ENCODE results near the gene BCL2.

BCL2 gene

GRCh38 chr18:63224630-63225029, 94.9 kb downstream of the BCL2 start:
- TF ChIP-seq SNAI2 (CRISPR knock-in tag; IDR thresholded peaks at IDR 0.05): no peak
- TF ChIP-seq GLIS3 (CRISPR knock-in tag; IDR thresholded peaks at IDR 0.05): no peak
- TF ChIP-seq, protein P1, sequence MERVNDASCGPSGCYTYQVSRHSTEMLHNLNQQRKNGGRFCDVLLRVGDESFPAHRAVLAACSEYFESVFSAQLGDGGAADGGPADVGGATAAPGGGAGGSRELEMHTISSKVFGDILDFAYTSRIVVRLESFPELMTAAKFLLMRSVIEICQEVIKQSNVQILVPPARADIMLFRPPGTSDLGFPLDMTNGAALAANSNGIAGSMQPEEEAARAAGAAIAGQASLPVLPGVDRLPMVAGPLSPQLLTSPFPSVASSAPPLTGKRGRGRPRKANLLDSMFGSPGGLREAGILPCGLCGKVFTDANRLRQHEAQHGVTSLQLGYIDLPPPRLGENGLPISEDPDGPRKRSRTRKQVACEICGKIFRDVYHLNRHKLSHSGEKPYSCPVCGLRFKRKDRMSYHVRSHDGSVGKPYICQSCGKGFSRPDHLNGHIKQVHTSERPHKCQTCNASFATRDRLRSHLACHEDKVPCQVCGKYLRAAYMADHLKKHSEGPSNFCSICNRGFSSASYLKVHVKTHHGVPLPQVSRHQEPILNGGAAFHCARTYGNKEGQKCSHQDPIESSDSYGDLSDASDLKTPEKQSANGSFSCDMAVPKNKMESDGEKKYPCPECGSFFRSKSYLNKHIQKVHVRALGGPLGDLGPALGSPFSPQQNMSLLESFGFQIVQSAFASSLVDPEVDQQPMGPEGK (CRISPR knock-in tag; IDR thresholded peaks at IDR 0.05; ENCODE audit: borderline replicate concordance): no peak
- TF ChIP-seq OSR1 (CRISPR knock-in tag; IDR thresholded peaks at IDR 0.05): no peak
- TF ChIP-seq ARNTL (CRISPR knock-in tag; IDR thresholded peaks at IDR 0.05; ENCODE audit: borderline replicate concordance, low read depth): no peak
- TF ChIP-seq, protein P2, sequence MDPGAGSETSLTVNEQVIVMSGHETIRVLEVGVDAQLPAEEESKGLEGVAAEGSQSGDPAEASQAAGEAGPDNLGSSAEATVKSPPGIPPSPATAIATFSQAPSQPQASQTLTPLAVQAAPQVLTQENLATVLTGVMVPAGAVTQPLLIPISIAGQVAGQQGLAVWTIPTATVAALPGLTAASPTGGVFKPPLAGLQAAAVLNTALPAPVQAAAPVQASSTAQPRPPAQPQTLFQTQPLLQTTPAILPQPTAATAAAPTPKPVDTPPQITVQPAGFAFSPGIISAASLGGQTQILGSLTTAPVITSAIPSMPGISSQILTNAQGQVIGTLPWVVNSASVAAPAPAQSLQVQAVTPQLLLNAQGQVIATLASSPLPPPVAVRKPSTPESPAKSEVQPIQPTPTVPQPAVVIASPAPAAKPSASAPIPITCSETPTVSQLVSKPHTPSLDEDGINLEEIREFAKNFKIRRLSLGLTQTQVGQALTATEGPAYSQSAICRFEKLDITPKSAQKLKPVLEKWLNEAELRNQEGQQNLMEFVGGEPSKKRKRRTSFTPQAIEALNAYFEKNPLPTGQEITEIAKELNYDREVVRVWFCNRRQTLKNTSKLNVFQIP (CRISPR knock-in tag; IDR thresholded peaks at IDR 0.05; ENCODE audit: borderline replicate concordance, low read depth): no peak
- no peak for TF ChIP-seq ZFP3 (CRISPR knock-in tag; IDR thresholded peaks at IDR 0.05)
- TF ChIP-seq ISL1 (CRISPR knock-in tag; IDR thresholded peaks at IDR 0.05): no peak
- no peak for TF ChIP-seq ZNF70 (CRISPR knock-in tag; IDR thresholded peaks at IDR 0.05)
- TF ChIP-seq, protein P3, sequence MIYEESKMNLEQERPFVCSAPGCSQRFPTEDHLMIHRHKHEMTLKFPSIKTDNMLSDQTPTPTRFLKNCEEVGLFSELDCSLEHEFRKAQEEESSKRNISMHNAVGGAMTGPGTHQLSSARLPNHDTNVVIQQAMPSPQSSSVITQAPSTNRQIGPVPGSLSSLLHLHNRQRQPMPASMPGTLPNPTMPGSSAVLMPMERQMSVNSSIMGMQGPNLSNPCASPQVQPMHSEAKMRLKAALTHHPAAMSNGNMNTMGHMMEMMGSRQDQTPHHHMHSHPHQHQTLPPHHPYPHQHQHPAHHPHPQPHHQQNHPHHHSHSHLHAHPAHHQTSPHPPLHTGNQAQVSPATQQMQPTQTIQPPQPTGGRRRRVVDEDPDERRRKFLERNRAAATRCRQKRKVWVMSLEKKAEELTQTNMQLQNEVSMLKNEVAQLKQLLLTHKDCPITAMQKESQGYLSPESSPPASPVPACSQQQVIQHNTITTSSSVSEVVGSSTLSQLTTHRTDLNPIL (CRISPR knock-in tag; IDR thresholded peaks at IDR 0.05; ENCODE audit: low read depth): no peak
- no peak for TF ChIP-seq CSDC2 (CRISPR knock-in tag; IDR thresholded peaks at IDR 0.05)
- no peak for TF ChIP-seq TOX (CRISPR knock-in tag; IDR thresholded peaks at IDR 0.05; ENCODE audit: borderline replicate concordance)
- no peak for TF ChIP-seq ZNF565 (CRISPR knock-in tag; conservative IDR thresholded peaks at IDR 0.05; ENCODE audit: low read depth)
- TF ChIP-seq ZFP30 (CRISPR knock-in tag; IDR thresholded peaks at IDR 0.05): no peak
- no peak for TF ChIP-seq TCF4 (CRISPR knock-in tag; IDR thresholded peaks at IDR 0.05; ENCODE audit: borderline replicate concordance)
- no peak for TF ChIP-seq ESRRG (CRISPR knock-in tag; IDR thresholded peaks at IDR 0.05)
- no peak for TF ChIP-seq PPARA (CRISPR knock-in tag; IDR thresholded peaks at IDR 0.05; ENCODE audit: borderline replicate concordance)
- TF ChIP-seq, protein P4, sequence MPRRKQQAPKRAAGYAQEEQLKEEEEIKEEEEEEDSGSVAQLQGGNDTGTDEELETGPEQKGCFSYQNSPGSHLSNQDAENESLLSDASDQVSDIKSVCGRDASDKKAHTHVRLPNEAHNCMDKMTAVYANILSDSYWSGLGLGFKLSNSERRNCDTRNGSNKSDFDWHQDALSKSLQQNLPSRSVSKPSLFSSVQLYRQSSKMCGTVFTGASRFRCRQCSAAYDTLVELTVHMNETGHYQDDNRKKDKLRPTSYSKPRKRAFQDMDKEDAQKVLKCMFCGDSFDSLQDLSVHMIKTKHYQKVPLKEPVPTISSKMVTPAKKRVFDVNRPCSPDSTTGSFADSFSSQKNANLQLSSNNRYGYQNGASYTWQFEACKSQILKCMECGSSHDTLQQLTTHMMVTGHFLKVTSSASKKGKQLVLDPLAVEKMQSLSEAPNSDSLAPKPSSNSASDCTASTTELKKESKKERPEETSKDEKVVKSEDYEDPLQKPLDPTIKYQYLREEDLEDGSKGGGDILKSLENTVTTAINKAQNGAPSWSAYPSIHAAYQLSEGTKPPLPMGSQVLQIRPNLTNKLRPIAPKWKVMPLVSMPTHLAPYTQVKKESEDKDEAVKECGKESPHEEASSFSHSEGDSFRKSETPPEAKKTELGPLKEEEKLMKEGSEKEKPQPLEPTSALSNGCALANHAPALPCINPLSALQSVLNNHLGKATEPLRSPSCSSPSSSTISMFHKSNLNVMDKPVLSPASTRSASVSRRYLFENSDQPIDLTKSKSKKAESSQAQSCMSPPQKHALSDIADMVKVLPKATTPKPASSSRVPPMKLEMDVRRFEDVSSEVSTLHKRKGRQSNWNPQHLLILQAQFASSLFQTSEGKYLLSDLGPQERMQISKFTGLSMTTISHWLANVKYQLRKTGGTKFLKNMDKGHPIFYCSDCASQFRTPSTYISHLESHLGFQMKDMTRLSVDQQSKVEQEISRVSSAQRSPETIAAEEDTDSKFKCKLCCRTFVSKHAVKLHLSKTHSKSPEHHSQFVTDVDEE (CRISPR knock-in tag; IDR thresholded peaks at IDR 0.05): no peak
- ATAC-seq: no peak

DNA sequence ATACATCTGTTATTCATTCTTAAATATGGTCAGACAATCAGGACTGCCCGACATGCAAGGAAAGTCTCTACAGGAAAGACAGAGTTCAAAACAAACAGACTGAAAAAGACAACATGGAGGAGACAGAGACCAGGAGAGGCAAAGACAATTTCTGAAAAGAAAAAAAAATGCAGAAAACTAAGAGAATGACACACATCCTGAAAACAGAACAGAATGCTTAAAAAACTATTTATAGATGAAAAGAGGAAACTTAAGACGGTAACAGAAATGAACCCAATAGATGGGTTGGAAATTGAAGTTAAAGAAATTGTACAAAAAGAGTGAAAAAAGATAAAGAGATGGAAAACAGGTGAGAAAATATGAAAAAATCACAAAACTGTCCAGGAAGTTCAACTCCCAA, 95.7 kb downstream of the BCL2 start:
- ATAC-seq: no peak
- TF ChIP-seq SNAI2 (CRISPR knock-in tag; IDR thresholded peaks at IDR 0.05): no peak
- TF ChIP-seq ZNF70 (CRISPR knock-in tag; IDR thresholded peaks at IDR 0.05): no peak
- TF ChIP-seq, protein P1 (CRISPR knock-in tag; IDR thresholded peaks at IDR 0.05; ENCODE audit: borderline replicate concordance): no peak
- TF ChIP-seq, protein P3 (CRISPR knock-in tag; IDR thresholded peaks at IDR 0.05; ENCODE audit: low read depth): no peak
- no peak for TF ChIP-seq ISL1 (CRISPR knock-in tag; IDR thresholded peaks at IDR 0.05)
- TF ChIP-seq ZFP3 (CRISPR knock-in tag; IDR thresholded peaks at IDR 0.05): no peak
- no peak for TF ChIP-seq OSR1 (CRISPR knock-in tag; IDR thresholded peaks at IDR 0.05)
- TF ChIP-seq ARNTL (CRISPR knock-in tag; IDR thresholded peaks at IDR 0.05; ENCODE audit: borderline replicate concordance, low read depth): no peak
- TF ChIP-seq GLIS3 (CRISPR knock-in tag; IDR thresholded peaks at IDR 0.05): no peak
- no peak for TF ChIP-seq BACH2 (CRISPR knock-in tag; IDR thresholded peaks at IDR 0.05; ENCODE audit: borderline replicate concordance)
- TF ChIP-seq, protein P5, sequence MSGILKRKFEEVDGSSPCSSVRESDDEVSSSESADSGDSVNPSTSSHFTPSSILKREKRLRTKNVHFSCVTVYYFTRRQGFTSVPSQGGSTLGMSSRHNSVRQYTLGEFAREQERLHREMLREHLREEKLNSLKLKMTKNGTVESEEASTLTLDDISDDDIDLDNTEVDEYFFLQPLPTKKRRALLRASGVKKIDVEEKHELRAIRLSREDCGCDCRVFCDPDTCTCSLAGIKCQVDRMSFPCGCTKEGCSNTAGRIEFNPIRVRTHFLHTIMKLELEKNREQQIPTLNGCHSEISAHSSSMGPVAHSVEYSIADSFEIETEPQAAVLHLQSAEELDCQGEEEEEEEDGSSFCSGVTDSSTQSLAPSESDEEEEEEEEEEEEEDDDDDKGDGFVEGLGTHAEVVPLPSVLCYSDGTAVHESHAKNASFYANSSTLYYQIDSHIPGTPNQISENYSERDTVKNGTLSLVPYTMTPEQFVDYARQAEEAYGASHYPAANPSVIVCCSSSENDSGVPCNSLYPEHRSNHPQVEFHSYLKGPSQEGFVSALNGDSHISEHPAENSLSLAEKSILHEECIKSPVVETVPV (CRISPR knock-in tag; IDR thresholded peaks at IDR 0.05): no peak
- TF ChIP-seq ZC3H10 (CRISPR knock-in tag; IDR thresholded peaks at IDR 0.05): no peak
- TF ChIP-seq ZNF565 (CRISPR knock-in tag; conservative IDR thresholded peaks at IDR 0.05; ENCODE audit: low read depth): no peak
- no peak for TF ChIP-seq TOX (CRISPR knock-in tag; IDR thresholded peaks at IDR 0.05; ENCODE audit: borderline replicate concordance)
- no peak for TF ChIP-seq ZNF8 (CRISPR knock-in tag; IDR thresholded peaks at IDR 0.05)
- TF ChIP-seq, protein P4 (CRISPR knock-in tag; IDR thresholded peaks at IDR 0.05): no peak

All from SK-N-SH treated with all-trans-retinoic acid at 6 μM for 48 hours (cell line).